HG03457 (cell line): ENCODE measurements around the gene RB1.
"Not testable (repeated sequence)": the region's sequence is repeated elsewhere in the genome, so short reads cannot be mapped to it uniquely, and the experiment has no call there.

ENCODE experiments used
- ATAC-seq: cut with Tn5 transposase; IDR thresholded peaks from one replicate; pipeline ENCODE4 v1.9.1; 2021; ENCODE audit warnings: moderate number of reproducible peaks; ENCODE audit not compliant: unreplicated experiment

The RB1 gene

GRCh38 chr13:48297131-48297786 is 6.3 kb upstream of the RB1 start:
- no peak for ATAC-seq

GRCh38 chr13:48299591-48299990 is 4.0 kb upstream of the RB1 start:
- no peak for ATAC-seq

DNA sequence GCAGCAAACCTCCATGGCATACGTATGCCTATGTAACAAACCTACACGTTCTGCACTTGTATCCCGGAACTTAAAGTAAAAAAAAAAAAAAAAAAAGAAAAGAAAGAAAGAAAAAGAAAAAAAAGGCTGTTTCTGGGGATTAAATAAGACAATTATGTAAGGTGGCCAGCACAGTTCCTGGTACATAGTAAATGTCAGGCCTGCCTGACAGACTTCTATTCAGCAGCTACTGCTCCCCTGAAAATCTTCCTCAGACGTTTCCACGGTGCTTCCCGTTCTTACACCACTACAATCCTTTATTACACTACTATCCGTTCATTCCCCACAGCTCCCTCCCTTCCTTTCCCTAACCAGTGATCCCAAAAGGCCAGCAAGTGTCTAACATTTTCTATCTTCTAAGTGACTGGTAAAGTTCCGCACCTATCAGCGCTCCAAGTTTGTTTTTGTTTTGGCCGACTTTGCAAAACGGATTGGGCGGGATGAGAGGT is 636 bp upstream of the RB1 start:
- ATAC-seq: peak; percentile 6

GRCh38 chr13:48304143-48304876 is 759 bp downstream of the RB1 start:
- peak; percentile 51 for ATAC-seq

DNA sequence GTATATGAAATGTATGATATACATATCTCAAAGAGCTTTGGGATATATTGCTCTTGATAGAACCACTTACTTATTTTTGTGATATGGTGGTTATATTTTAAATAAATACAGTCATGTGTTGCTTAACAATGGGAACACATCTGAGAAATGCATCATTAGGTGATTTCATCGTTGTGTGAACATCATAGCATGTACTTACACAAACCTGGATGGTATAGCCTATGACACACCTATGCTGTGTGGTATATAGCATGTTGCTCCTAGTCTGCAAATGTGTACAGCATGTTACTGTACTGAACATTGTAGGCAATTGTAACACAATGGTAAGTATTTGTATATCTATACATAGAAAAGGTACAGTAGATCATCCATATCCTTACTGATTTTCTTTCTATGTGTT is 7.7 kb downstream of the RB1 start:
- no peak for ATAC-seq

DNA sequence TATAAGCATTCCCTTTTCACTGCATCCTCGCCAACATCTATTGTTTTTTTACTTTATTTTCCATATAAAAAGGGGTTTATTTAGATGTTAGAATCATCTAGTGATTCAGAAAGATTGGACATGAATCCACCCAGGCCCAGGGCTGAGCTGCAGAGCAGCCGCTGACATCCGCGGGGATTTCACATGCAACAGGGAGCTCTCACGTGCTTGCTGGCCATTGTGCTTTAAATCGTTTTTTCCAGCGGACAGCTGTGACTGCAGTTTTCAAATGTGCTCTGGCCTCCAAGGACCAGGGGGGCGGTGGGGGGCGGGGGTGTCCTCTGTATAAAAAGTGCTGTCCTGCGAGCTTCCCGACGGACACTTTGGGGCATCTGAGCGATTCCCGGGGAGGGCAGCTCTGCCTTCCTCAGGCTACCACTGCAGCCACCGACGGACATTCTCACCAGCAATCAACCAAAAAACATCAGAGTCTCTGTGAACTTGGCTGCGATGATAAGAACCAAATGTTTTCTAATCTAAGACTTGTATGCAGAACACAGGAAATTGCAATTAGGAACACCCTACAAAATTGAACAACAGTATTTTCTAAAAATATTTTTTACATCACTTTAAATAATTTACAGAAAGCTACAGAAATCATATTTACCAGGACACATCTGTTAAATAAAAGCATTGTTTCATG is 12.6 kb downstream of the RB1 start:
- ATAC-seq: no peak

GRCh38 chr13:48316826-48317510 is 13.4 kb downstream of the RB1 start:
- ATAC-seq: no peak

GRCh38 chr13:48317511-48318376 is 14.2 kb downstream of the RB1 start:
- no peak for ATAC-seq

DNA sequence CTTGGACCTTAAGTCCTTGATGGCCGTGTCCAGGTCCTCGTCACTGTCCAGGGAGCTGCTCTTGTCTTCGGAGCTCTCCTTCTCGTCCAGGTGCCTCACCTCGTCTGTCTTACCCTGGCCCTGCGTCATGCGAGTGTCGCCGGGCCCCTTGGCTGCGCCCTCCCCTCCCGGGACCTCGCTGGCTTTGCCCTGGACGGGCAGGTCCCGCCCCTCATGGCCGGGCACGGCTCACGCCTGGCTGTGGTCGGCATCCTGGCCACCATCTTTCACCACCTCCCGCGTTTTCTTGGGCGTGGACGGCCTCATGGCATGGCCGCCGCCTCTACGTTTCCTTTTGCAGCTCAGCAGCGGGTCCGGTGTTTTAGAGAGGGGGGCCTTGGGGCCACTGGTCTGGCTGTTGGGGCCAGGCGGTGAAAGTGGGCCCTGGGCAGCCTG is 14.8 kb downstream of the RB1 start:
- ATAC-seq: no peak

GRCh38 chr13:48318821-48319511 is 15.4 kb downstream of the RB1 start:
- no peak for ATAC-seq

GRCh38 chr13:48319531-48320398 is 16.2 kb downstream of the RB1 start:
- no peak for ATAC-seq

DNA sequence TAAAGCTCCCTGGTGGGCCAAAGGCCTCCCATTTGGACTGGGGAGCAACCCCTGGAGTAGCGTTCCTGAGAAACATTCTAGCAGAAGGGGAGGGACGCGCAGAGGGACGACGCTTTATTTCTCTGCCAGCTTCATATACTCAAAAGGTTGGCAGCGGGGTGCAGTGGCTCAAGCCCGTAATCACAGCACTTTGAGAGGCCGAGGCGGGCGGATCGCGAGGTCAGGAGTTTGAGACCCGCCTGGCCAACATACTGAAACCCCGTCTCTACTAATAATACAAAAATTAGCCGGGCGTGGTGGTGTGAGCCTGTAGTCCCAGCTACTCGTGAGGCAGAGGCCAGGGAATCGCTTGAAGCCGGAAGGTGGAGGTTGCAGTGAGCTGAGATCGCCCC is 16.8 kb downstream of the RB1 start:
- no peak for ATAC-seq

- ATAC-seq: no peak
Measured at GRCh38 chr13:48320891-48321510, 17.4 kb downstream of the RB1 start.

- no peak for ATAC-seq
Measured at GRCh38 chr13:48322294-48322693, 18.7 kb downstream of the RB1 start.

DNA sequence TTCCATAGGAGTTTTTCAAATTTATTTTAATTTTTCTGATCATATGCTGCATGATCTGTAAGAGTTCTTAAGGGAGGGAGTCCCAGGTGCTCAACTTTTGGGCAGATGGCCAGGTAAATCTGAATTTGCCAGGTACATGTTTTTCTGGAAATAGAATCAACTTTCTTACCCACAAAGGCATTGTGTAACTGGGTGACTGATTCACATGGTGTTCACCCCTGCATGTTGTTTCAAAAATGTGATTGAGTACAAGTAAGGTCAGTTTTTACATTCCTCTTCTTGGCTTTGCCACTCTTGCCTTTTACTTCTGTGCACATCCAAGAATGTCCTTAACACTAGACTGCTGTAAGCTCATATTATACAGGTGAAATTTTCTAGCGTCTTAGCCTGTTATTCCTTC is 30.4 kb downstream of the RB1 start:
- ATAC-seq: no peak

GRCh38 chr13:48334534-48335127 is 31.1 kb downstream of the RB1 start:
- ATAC-seq: no peak

DNA sequence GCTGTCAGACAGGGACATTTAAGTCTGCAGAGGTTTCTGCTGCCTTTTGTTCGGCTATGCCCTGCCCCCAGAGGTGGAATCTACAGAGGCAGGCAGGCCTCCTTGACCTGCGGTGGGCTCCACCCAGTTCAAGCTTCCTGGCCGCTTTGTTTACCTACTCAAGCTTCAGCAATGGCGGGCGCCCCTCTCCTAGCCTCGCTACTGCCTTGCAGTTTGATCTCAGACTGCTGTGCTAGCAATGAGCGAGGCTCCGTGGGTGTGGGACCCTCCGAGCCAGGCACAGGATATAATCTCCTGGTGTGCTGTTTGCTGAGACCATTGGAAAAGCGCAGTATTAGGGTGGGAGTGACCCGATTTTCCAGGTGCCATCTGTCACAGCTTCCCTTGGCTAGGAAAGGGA is 35.6 kb downstream of the RB1 start:
- ATAC-seq: not testable (repeated sequence)

GRCh38 chr13:48344264-48344663 is 40.7 kb downstream of the RB1 start:
- no peak for ATAC-seq
